Panc1 (cell line): ENCODE data around the gene SKIC2. TPM values are rescaled to one million over a fixed set of nuclear protein-coding genes. Genes with fewer than 3 reads are reported as not detected.

Experiments used
- ATAC-seq: fragments of 200-7000 bp; cut with Tn5 transposase; 2 replicates; pipeline ENCODE4 v1.9.1; 2020; ENCODE audit warnings: mild to moderate bottlenecking, moderate library complexity
- BruUV-seq: library from RNA; stranded (reverse); fragments of 400-500 nt; replicated peaks from 2 replicates; lab custom pipeline; 2021; lab: Mats Ljungman, UMichigan
- CTCF ChIA-PET: fragments of 300-600 bp; sonication (Branson Sonifier 250); formaldehyde crosslinking; loops from one replicate; lab custom pipeline; 2022; ENCODE audit warnings: antibody characterized with exemption; lab: Charles Lee
- POLR2A ChIA-PET: fragments of 300-600 bp; sonication (Branson Sonifier 250); formaldehyde crosslinking; loops from one replicate; lab custom pipeline; 2022; ENCODE audit warnings: antibody characterized with exemption; lab: Charles Lee
- DNase-seq: peaks from one replicate; pipeline ENCODE4 v3.0.0-alpha.2; 2010; ENCODE audit warnings: low read depth, low spot score
- H3K27ac ChIP-seq: 2 replicates; pipeline ENCODE4 v1.5.1; 2011; ENCODE audit warnings: mild to moderate bottlenecking, low read length, inconsistent platforms
- H3K27me3 ChIP-seq: fragments of 200-500 bp; sonication (Bioruptor generic); 2 replicates; pipeline ENCODE4 v1.6.0; 2014; ENCODE audit warnings: low read length, inconsistent platforms; ENCODE audit not compliant: control insufficient read depth, insufficient read depth
- H3K36me3 ChIP-seq: fragments of 200-500 bp; sonication (Bioruptor generic); 2 replicates; pipeline ENCODE4 v1.5.1; 2014; ENCODE audit warnings: inconsistent platforms, mild to moderate bottlenecking, low read length, moderate library complexity; ENCODE audit not compliant: control insufficient read depth, insufficient read depth
- H3K4me1 ChIP-seq: 2 replicates; pipeline ENCODE4 v1.5.1; 2011; ENCODE audit warnings: inconsistent platforms, mild to moderate bottlenecking, low read length, moderate library complexity; ENCODE audit not compliant: control insufficient read depth, insufficient read depth
- H3K4me3 ChIP-seq, 2 experiments: 2 replicates each; pipeline ENCODE4 v1.5.1; 2011 to 2012; ENCODE audit warnings: low read depth in 2 of 2, low read length in 2 of 2, mild to moderate bottlenecking in 2 of 2, inconsistent platforms in 1 of 2, moderate library complexity in 1 of 2
- H3K9me3 ChIP-seq: fragments of 200-500 bp; sonication (Bioruptor generic); 2 replicates; pipeline ENCODE4 v1.5.1; 2014; ENCODE audit warnings: low read depth, mild to moderate bottlenecking, inconsistent platforms, low read length, moderate library complexity; ENCODE audit not compliant: control insufficient read depth, insufficient read depth
- CTCF ChIP-seq: fragments of 450-650 bp; IDR thresholded peaks from 2 replicates; pipeline ENCODE4 v1.5.1; 2017; ENCODE audit warnings: mild to moderate bottlenecking
- POLR2AphosphoS5 ChIP-seq: IDR thresholded peaks from 2 replicates; pipeline ENCODE4 v1.6.1; 2012; ENCODE audit warnings: mild to moderate bottlenecking, low read depth, low read length, moderate library complexity
- REST ChIP-seq, 2 experiments: IDR thresholded peaks; 2 replicates each; pipeline ENCODE4 v1.6.1; 2011 to 2012; ENCODE audit warnings: low read depth in 2 of 2, control low read depth in 1 of 2, low read length in 1 of 2, mild to moderate bottlenecking in 1 of 2, moderate library complexity in 1 of 2; ENCODE audit not compliant: insufficient read depth in 1 of 2
- SIN3A ChIP-seq: IDR thresholded peaks from 2 replicates; pipeline ENCODE4 v1.6.1; 2012; ENCODE audit warnings: low read depth, mild to moderate bottlenecking, low read length, moderate library complexity, borderline replicate concordance; ENCODE audit not compliant: insufficient read depth
- TCF7L2 ChIP-seq: IDR thresholded peaks from 2 replicates; pipeline ENCODE4 v1.6.1; 2011; ENCODE audit warnings: mild to moderate bottlenecking, low read depth, low read length, inconsistent platforms
- in situ Hi-C: cut with HindIII; loops from 2 replicates; pipeline ENCODE4 v1.10.0; 2016; ENCODE audit warnings: low sequenced_read_pairs, low pct_unique_long_range_greater_than_20kb
- intact Hi-C: fragments of 100-400 bp; cut with micrococcal nuclease; formaldehyde crosslinking; loops from one replicate; pipeline ENCODE4 v1.10.0; 2022; ENCODE audit not compliant: unreplicated experiment
- total RNA-seq: library from RNA; stranded (reverse); gene quantifications from one replicate; pipeline ENCODE4 v1.2.1, GENCODE V29; 2021; ENCODE audit not compliant: unreplicated experiment

The SKIC2 gene
- total RNA-seq, 1 experiment from 2014 or later: 121 TPM

- CTCF ChIA-PET: interaction anchor here (0.6 kb wide), 1 partner anchor 192 kb away, joined by 7 read pairs; no protein-coding TSS in a partner anchor
- ATAC-seq: no peak
- in situ Hi-C loops: no loop called here
These were observed 8.9 kb downstream of the SKIC2 start for GRCh38 chr6:31967926-31968320.

GRCh38 chr6:31968326-31968725 lies 9.4 kb downstream of the SKIC2 start:
- H3K27me3 ChIP-seq: no peaks in the 10 kb centered on the region
- H3K9me3 ChIP-seq: no peaks in the 10 kb centered on the region
- ChIA-PET POLR2A (no interaction called here), CTCF (no interaction called here)
- H3K4me3 ChIP-seq: no peak overlapping the region
- TF ChIP-seq CTCF (no peak), TCF7L2 (no peak), REST (IDR thresholded peaks at IDR 0.05; ENCODE audit: insufficient read depth in 1 of 2, low read depth in 2 of 2, low read length in 1 of 2) (no peak), SIN3A (no peak), POLR2AphosphoS5 (no peak)
- H3K27ac ChIP-seq: no peak overlapping the region
- H3K36me3 ChIP-seq: peaks cover 11% of the 10 kb centered on the region; the same call in 1 of the 2 replicates
- intact Hi-C loops (no loop called here), in situ Hi-C loops (no loop called here)
- peaks cover 10% of the 10 kb centered on the region; the same call in 1 of the 2 replicates for H3K4me1 ChIP-seq
- DNase-seq: no peak
- no TSS peak for BruUV-seq
- no peak for ATAC-seq

More at GRCh38 chr6:31967926-31968320, 8.9 kb downstream of the SKIC2 start:
- Histone ChIP-seq H3K36me3 (peaks cover 11% of the 10 kb centered on the region; the same call in 1 of the 2 replicates), H3K27ac (no peak overlapping the region), H3K4me1 (peaks cover 6% of the 10 kb centered on the region; the same call in 1 of the 2 replicates), H3K4me3 (no peak overlapping the region), H3K9me3 (no peaks in the 10 kb centered on the region), H3K27me3 (no peaks in the 10 kb centered on the region)
- no TSS peak for BruUV-seq
- intact Hi-C loops: no loop called here
- no peak for DNase-seq
- POLR2A ChIA-PET: no interaction called here
- TF ChIP-seq REST (IDR thresholded peaks at IDR 0.05; ENCODE audit: insufficient read depth in 1 of 2, low read depth in 2 of 2, low read length in 1 of 2) (no peak), CTCF (no peak), SIN3A (no peak), TCF7L2 (no peak), POLR2AphosphoS5 (no peak)
